ENCODE measurements around the gene C16orf95.

The C16orf95 gene

DNA sequence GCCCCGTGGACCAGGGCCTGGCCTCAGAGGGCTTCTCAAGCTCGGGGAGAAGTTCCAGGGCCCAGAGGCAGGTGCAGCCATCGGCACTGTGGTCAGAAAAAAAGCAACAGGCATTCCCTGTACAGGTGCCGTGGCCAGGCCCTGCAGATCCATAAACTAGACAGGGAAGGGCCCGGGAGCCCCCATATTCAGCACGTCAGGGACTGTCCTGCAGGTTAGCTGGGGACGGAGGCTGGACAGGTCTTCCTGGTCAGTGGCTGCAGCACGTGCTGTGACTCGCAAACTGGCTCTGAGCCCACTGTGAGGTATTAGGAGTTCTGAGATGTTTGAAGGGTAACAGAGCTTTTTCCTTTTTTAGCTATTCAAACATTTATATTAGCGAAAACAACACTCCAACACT lies 15.0 kb upstream of the C16orf95 start:
- no peak for DNase-seq

DNA sequence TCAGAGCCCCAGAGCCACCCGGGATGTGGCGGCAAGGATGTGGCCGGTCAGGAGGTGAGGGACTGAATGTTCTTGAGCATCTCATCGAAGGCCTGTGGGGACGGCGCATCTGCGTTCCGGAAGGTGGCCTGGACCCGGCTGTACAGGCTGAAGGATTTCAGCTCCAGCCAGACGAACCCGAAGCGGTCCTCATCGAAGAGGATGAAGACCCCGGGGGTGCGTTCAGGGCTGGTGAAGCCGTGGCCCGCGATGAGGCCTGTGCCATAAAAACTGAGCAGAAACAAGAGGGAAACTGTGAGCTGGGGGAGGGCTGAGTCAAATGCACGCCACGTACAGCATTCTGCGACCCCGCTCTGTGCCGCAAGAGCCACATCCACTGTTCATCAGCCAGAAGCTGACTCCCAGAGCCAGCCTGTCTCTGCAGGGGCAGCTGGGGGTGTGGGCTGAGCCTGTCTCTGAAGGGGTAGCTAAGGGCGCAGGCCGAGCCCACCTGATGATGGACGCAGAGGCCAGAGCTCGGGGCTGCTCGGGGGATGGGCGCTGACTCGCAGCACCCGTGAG lies 14.1 kb upstream of the C16orf95 start:
- DNase-seq: no peak

DNA sequence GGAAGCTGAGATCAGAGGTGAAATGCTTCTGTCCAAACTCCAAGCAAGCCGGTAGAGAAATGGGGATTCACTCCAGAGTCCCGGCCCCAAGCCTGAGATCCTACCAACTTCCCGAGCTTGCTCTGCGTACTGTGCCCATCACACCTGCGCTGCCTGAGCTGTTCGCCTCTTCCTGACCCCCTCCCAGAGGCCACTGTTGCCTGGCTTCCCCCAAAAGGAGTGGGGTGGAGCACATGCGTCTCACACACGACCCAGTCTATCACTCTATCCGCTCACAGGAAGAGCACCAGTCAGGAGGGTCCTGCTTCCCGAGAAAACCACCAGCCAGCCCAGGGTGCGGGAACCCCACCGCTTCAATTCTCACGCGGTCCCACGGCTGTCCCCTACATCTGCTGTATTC lies 13.5 kb upstream of the C16orf95 start:
- DNase-seq: no peak

DNA sequence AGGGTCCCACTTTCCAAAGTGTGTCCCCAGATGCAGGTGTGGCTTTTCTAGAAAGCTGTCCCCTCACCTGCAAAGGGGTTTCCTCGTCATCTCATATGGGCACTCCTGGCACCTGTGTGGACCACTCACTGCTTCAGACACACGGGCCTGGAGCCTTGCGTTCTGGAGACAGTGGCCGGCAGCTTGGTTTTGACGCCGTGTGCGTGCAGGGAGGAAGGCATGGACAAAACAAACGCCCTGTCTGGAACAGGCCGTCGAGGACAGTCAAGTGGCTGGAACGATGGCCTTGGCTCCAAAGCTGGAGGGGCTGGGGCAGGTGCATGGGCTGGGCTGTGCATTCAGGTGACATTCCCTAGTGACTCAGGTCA lies 13.0 kb upstream of the C16orf95 start:
- no peak for DNase-seq

DNA sequence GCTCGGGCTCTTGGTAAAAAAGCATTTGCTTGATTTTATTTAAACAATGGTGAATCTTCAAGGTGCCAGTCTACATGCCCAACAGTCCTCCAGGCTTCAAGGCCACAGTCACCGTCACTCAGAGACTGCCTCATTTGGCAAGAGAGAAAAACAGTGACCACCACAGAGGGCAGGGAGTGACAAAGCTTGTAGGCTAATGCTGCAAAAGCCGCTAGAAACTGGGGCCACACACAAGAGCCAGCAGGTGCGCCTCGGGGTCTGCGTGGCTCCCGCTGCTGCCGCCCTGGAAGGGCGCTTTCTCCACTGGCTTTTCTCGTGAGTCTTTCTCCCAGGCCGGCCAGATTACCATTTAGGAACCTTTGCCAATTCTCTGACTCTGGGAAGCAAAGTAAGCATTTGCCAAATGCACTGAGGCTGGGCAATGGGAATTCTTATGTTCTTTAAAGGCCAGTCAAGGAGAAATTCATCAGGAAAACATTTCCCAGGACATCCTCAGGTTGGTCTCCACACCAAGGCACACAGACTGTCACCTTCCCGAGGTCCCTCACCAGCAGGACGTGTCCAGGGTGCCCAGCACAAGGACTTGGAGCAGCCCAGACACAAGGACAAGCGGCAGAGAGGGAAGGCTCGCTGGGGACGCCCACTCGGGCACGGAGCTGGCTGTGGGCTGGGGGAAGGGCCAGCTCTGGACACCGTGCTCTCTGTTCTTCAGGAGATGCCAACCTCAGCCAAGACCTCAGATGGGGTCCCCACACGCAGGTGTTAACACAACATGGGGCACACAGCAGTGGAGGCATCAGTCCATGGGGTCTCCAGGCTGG lies 12.5 kb upstream of the C16orf95 start:
- no peak for DNase-seq

DNA sequence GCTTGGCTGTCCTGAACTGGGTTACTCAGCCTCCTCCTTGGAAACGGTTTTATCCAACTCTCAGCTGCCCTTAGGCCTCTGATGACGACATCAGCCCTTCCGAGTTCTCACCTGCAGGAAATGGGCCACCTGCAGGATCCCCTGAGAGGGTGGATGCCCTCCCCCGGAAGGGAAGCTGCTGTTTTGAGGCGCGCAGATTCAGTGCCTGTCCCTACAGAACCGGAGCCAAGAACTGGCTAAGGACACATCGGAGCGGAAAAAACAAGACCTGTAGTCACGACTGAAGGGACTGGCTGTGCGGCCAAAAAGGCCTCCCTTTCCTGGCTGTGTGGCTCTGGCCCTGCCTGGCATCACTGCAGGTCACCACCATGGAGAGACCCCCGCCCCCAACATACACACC lies 11.7 kb upstream of the C16orf95 start:
- DNase-seq: no peak

DNA sequence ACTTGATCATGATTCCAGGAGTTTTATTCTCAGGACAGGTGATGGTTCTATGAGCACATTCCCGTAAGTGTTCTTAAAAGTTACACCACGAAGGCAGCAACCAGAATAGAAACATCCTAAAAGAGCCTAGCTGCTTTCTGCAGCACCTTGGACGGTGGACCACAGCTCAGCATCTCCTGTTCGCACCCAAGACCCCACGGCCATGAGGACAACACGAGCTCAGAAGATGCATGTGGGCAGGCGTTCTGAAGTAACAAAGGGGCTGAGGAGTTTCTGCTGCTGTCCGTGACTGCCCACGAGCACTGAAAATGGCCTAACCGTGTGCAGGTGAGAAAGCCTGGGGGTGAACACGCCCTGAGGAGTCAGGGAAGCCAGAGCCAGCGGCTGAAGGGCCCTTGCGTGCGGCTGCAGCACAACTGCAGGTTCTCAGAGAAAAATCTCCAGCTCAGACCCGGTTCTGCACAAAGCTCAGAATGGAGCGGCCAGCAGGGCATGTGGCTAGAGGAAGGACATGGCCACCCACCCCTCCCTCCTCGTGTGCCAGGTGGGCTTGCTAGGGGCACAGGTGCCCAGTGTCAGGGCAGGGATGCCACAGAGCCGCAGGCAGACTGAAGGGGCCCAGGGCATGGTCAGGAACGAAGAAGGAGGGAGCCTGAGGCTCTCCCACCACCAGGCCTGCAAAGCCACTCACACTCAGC lies 10.8 kb upstream of the C16orf95 start:
- DNase-seq: no peak

DNA sequence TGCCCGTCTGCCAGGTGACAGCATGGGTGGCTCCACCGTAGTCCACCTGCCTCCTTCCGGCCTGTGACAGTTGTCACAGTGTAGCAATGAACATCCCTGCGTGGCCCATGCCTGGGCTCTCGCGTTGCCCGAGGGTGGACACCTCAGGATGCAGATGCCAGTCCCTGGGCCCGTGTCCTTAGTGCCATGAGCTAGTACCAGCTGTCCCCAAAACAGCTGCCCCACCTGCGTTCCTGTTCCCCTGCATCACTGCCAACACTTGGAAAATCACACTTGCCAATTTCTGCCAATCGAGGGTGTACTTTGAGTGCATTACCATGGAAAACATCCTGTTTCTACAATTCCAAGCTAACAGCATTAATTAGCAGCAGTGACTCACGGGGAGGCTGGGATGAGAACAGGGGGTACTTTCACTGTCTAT lies 9.0 kb upstream of the C16orf95 start:
- peak in 8 of 51 donors; percentile 31 to 73 (median 36) for DNase-seq

DNA sequence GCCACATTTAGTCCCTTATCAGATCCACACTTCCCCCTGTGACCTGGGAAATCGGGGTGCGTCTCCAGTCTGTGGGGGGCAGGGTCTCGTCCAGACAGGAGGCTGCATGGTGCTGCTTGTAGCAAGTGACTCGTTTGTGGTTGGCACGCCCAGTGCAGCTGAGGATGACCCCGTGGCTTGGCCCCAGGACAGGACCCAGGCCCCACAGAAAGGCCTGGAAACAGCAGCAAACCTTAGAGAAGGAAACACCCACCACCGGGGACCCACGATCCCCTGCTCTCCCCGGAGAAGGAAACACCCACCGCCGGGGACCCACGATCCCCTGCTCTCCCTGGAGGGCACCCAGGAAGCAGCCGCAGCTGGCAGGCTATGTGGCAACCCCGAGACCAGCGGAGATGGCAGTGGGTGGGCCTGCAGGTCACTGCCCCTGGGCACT lies 8.2 kb upstream of the C16orf95 start:
- DNase-seq: no peak

DNA sequence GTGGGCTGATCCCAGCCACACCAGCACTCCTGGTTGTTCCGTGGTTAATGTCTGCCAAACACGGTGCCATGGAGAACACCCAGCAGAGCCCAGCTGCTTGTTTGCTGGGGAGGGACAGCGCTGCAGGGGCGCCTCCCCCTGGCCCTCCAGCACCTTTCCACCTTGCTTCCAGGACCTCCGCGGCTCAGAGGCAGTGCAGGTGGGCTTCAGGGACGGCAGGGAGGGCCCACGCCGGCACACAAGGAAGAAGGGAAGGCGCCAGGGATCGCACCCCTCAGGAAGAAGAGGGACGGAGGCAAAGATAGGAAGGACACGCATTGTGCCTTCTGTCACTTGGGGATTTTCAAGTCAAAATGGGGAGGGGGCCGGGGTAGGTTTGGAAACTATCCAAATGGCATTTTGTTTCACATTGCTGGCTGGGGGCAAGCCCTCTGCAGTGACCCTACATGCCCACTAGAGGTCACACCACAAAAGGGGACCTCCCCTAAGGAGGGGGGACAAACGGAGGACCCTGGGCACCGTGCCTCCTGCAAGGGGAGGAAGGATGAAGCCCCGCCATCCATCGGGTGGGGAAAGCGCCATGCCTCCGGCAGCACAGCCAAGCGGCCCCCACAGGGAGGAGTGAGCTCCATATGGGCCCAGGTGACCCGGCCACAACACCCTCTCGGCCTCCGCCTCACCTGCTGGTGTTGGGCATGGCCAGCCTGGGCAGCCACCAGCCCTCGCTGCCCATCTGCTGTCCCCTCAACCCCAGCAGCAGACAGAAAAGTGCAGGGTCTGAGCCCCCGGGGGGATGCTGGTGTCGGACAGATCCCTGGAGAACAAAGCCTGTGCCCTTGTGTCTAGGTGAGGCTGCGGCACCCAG lies 7.5 kb upstream of the C16orf95 start:
- peak in 18 of 51 donors; percentile 11 to 53 (median 34) for DNase-seq

DNA sequence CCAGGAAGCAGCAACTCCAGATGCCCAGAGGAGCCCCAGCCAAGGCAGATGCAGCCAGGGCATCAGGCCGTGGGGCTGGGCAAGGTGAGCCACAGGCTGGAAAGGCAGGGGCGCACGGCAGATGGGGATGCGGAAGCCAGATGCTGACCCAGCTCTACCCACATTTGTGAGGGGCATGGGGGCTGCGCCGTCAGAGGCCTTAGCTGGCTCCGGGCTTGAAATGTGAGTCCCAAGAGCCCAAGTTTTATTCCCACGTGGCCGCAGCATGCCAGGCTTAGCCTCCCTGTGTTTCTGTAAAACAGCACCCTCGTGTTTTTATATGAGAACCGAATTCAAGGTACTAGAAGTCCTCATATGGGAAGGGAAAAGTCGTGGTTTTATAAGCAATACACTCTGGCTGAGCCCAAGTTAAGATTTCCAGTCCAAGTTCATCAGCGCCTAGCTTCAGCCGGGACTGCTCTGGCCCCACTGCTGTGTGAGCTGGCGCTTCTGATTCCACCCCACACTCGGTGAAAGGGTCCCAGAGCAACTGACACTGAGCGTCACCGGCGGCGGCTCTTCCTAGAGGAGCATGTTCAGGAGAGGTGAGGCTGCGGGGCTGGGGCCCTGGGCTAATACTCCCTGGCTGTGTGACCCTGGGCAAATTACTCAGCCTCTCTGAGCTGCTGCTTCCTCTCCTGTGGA lies 6.7 kb upstream of the C16orf95 start:
- DNase-seq: no peak

DNA sequence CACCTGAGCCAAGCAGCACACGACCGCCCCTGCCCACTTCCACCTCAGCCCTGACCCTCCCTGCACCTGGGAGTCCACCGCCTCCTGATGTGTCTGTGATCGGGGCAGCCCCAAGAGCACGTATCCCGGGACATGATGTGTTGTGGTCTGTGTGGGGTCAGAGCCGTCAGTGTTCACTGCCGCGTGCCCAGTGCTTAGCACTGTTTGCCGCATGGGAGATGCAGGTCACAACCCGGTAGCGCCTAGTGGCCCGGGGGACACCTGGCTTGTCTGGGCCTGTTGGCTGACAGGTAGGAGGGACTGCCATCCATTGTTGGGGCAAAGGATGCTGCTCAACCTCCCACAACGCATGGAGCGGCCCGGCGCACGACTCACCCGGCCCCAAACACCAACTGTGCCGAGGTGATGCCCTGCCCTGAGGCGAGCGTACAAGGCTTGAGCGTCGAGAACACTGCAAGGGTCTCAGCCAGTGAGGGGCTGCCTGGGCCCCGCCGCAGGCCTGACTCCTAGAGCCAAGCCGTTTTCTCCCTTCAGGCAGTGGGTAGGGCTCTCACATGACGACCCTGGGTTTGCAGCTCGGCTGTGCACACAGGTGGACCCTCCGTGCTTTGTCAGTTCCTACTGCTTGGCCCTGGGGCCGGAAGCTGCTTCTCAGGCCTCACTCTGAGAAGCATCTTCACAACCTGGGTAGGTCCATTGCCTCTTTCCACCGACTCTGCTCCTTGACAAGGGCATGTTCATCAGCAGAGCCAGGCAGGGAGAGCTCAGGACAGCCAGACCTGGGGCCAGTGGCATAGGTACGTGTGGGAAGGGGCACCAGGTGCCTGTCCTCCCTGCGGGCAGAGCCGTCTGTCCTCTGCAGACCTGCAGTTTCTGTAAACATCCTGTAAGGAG lies 5.9 kb upstream of the C16orf95 start:
- DNase-seq: no peak

DNA sequence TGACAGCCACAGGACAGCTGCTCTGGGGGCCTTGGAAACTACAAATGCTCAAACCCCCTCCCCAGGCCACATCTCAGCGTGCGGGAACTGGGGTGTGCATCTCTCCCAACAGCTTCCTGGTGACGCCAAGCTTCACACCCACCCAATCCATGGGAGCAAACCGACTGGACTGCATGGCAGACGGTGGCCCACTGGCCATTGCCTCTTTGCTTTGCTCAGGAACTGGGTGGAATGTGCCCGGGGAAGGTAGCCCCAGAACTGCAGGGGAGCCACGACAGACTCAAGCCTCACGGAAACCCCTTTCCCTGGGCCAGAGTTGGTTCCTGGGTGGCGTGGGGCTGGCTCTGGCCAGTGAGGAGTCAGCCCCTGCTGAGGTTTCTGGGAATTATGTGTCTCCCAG lies 5.2 kb upstream of the C16orf95 start:
- no peak for DNase-seq

DNA sequence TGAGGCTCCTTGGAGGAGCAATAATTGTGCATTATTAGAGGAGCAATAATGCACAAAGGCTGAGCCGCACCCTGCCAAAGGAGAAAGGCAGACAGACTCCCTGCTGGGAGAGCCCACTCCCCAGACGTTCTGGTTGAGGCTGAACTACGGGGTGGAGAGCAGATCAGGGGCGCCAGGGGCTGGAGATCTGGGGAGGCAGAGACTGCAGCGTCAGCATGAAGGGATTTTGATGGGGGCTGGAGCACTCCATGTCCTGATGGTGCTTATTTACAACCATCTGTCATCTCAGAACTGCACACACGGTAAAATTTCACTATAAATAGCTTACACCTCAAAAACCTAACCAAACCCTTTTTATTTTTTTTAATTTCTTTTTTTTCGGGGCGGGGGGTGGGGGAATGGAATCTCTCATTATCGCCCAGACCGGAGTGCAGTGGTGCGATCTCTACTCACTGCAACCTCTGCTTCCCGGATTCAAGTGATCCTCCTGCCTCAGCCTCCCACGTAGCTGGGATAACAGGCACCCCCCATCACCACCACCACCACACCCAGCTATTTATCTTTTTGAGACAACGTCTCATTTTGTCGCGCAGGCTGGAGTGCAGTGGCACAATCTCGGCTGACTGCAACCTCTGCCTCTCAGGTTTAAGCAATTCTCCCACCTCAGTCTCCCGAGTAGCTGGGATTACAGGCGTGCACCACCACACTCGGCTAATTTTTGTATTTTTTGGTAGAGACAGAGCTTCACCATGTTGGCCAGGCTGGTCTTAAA lies 4.3 kb upstream of the C16orf95 start:
- no peak for DNase-seq

DNA sequence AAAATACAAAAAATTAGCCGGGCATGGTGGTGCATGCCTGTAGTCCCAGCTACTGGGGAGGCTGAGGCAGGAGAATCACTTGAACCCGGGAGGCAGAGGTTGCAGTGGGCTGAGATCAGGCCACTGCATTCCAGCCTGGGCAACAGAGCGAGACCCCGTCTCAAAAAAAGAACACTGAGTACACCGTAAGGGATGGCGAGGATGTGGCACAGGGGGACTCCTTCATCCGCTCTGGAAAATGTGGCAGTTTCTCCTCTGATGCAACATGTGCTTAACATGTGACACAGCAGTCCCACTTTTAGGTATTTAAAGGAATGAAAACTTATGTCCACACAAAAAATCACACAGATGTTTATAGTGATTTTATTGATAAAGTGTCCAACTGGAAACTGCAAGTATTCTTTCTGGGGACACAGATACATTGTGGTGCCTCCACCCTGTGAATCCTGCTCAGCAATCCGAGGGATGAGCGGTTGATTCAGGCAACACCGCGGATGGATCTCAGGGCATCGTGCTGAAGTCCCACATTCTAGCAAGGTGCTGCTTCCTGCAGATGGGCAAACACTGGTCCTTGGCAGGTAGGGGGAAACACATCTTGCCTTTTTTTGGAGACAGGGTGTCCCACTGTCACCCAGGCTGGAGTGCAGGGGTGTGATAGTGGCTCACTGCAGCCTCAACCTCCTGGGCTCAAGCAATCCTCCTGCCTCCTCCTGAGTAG lies 3.5 kb upstream of the C16orf95 start:
- no peak for DNase-seq

DNA sequence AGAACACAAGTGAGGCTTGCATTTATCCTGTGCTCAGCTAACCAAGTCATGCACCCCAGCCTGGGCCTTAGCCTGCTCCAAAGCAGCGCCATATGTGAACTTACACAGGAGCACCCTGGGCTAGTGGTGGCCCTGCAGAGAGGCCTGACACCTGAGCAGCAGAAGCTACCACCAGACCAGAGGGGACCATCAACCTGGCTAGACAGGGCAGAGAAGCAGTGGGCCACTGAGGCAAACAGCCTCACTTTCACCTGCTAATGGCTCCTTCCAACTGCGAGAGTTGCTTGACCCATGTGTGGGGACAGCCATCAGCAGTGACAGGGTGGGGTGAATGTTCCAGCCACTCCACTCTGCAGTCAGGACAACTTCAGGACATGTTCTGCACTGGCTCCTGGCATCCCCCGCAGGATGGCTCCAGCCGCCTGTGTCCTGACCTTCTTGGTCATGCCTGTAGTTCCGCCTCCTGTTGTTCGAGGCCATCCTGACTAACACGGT lies 2.9 kb upstream of the C16orf95 start:
- DNase-seq: no peak

DNA sequence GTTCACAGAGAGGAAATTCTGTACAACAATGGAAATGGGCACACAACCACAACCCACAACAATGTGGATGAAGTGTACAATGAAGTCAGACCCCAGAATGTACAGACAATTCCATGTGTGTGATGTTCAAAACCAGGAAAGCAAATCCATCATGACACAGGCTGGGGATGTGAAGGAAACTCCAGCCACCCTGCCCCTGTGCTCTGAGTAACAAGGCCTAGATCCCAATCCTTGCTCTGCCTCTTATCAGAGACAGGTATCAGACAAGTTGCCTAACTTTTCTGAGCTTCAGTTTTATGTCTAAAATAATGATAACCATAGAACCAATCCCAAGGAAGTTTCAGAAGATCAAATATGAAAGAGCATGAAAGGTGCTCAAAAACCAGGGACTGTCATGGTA lies 1.8 kb upstream of the C16orf95 start:
- DNase-seq: no peak

Measured in hypothalamus (tissue), 51 donors.